SK-N-SH treated with all-trans-retinoic acid at 6 μM for 48 hours (cell line): ENCODE measurements around the gene BCL2L13.

Experiments
- ARNTL ChIP-seq: fragments of 450-650 bp; formaldehyde crosslinking; IDR thresholded peaks from 2 replicates; pipeline ENCODE4 v1.5.0; 2020; ENCODE audit warnings: low read depth, mild to moderate bottlenecking, moderate library complexity, borderline replicate concordance
- CREB5 ChIP-seq: fragments of 250-450 bp; sonication (Bioruptor Pico); IDR thresholded peaks from 2 replicates; pipeline ENCODE4 v1.5.1; 2020; ENCODE audit warnings: low read depth, mild to moderate bottlenecking, moderate library complexity
- CSRNP3 ChIP-seq: fragments of 250-450 bp; sonication (Bioruptor Pico); IDR thresholded peaks from 2 replicates; pipeline ENCODE4 v1.5.1; 2021; ENCODE audit warnings: mild to moderate bottlenecking, moderate library complexity
- ESRRG ChIP-seq: fragments of 250-450 bp; sonication (Bioruptor Pico); IDR thresholded peaks from 2 replicates; pipeline ENCODE4 v1.6.1; 2021; ENCODE audit warnings: mild to moderate bottlenecking
- GLIS3 ChIP-seq: fragments of 250-450 bp; sonication (Bioruptor Pico); IDR thresholded peaks from 2 replicates; pipeline ENCODE4 v1.5.0; 2020; ENCODE audit warnings: mild to moderate bottlenecking, moderate library complexity
- PATZ1 ChIP-seq: fragments of 250-450 bp; sonication (Bioruptor Pico); IDR thresholded peaks from 2 replicates; pipeline ENCODE4 v1.8.0; 2020; ENCODE audit warnings: mild to moderate bottlenecking, moderate library complexity, borderline replicate concordance
- POU6F1 ChIP-seq: fragments of 250-450 bp; sonication (Bioruptor Pico); IDR thresholded peaks from 2 replicates; pipeline ENCODE4 v1.8.0; 2021; ENCODE audit warnings: low read depth, mild to moderate bottlenecking, moderate library complexity, borderline replicate concordance
- RARB ChIP-seq: fragments of 250-450 bp; sonication (Bioruptor Pico); IDR thresholded peaks from 2 replicates; pipeline ENCODE4 v1.8.0; 2021; ENCODE audit warnings: mild to moderate bottlenecking, moderate library complexity
- TCF4 ChIP-seq: fragments of 250-450 bp; sonication (Bioruptor Pico); IDR thresholded peaks from 2 replicates; pipeline ENCODE4 v1.8.0; 2021; ENCODE audit warnings: mild to moderate bottlenecking, moderate library complexity, borderline replicate concordance
- ZNF565 ChIP-seq: fragments of 450-650 bp; formaldehyde crosslinking; conservative IDR thresholded peaks from 2 replicates; pipeline ENCODE4 v1.5.0; 2020; ENCODE audit warnings: low read depth, mild to moderate bottlenecking, moderate library complexity
- ZNF8 ChIP-seq: fragments of 450-650 bp; formaldehyde crosslinking; IDR thresholded peaks from 2 replicates; pipeline ENCODE4 v1.5.0; 2020; ENCODE audit warnings: mild to moderate bottlenecking, moderate library complexity

GRCh38 chr22:17678817-17679385, 40.3 kb downstream of the BCL2L13 start:
- TF ChIP-seq TCF4 (CRISPR knock-in tag) (no peak), PATZ1 (no peak), ZNF565 (CRISPR knock-in tag) (no peak), ARNTL (CRISPR knock-in tag) (no peak), RARB (CRISPR knock-in tag) (no peak), POU6F1 (CRISPR knock-in tag) (no peak), GLIS3 (CRISPR knock-in tag) (no peak), ZNF8 (CRISPR knock-in tag) (no peak), CSRNP3 (CRISPR knock-in tag) (no peak), CREB5 (no peak), ESRRG (CRISPR knock-in tag) (no peak)
